GM12872 (cell line): ENCODE data around the gene ATG4A.

ENCODE experiments used
- TF ChIP-seq, protein P1 (sequence below): IDR thresholded peaks from 3 replicates; pipeline ENCODE4 v1.5.1; 2011; ENCODE audit warnings: low read depth, mild to moderate bottlenecking, low read length, moderate library complexity; ENCODE audit not compliant: insufficient read depth

The ATG4A gene

GRCh38 chrX:108134724-108135123 lies 43.1 kb downstream of the ATG4A start:
- TF ChIP-seq, protein P1, sequence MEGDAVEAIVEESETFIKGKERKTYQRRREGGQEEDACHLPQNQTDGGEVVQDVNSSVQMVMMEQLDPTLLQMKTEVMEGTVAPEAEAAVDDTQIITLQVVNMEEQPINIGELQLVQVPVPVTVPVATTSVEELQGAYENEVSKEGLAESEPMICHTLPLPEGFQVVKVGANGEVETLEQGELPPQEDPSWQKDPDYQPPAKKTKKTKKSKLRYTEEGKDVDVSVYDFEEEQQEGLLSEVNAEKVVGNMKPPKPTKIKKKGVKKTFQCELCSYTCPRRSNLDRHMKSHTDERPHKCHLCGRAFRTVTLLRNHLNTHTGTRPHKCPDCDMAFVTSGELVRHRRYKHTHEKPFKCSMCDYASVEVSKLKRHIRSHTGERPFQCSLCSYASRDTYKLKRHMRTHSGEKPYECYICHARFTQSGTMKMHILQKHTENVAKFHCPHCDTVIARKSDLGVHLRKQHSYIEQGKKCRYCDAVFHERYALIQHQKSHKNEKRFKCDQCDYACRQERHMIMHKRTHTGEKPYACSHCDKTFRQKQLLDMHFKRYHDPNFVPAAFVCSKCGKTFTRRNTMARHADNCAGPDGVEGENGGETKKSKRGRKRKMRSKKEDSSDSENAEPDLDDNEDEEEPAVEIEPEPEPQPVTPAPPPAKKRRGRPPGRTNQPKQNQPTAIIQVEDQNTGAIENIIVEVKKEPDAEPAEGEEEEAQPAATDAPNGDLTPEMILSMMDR = no peak

GRCh38 chrX:108138814-108139702 lies 47.5 kb downstream of the ATG4A start:
- TF ChIP-seq, protein P1 = peak; percentile 48; the same call in 2 of the 3 replicates

GRCh38 chrX:108148524-108148923 lies 56.9 kb downstream of the ATG4A start:
- TF ChIP-seq, protein P1 = no peak

DNA sequence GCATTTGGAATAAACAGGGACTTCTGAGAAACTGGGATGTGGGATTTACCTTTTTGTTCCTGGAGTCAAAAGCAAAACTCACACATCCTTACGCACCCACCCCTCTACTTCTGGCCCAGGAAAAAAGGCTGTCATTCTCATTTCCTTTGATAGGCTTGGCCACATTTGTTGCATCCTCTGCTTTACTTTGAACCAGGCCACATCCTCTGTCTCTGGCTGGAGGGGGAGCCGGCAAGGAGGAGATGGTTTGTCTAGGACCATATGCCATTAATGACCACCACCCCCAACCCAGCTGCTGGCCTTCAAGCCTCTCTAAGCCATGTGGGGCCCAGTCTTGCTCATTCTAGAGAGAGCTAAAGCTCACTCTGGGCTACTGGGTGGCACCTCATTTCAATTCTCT lies 64.5 kb downstream of the ATG4A start:
- TF ChIP-seq, protein P1 = no peak

DNA sequence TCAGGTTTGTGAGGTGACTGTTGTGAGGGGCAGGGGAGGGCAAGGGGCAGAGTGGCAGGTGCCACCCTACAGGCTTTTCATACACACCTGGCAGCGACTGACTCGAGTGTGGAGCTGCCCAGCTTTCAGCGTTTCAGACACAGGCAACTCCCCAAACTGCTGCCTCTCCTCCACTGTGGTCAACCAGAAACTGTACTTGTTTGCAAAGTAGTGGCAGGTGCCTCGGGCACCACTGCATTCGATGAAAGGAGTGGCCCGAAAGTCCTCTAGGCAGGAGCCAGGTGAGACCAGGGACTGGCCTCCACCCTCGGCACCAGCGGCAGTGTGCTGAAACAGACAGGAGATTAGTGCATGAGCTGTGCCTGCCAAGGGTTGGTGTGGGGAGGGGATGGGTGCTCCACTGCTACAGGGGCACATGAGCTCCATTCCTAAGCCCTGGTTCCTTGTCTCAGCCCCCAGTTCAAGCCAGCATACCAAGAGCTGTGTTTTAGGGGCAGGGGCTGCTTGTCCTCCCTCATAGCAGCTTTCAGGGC lies 65.4 kb downstream of the ATG4A start:
- TF ChIP-seq, protein P1 = no peak

GRCh38 chrX:108157628-108158027 lies 66.0 kb downstream of the ATG4A start:
- TF ChIP-seq, protein P1 = no peak

- TF ChIP-seq, protein P1 = no peak
Measured at GRCh38 chrX:108159028-108159670, 67.6 kb downstream of the ATG4A start.
